ENCODE data around the gene ERCC6L.
"Not testable (repeated sequence)": the region's sequence is repeated elsewhere in the genome, so short reads cannot be mapped to it uniquely, and the experiment has no call there.

The ERCC6L gene

GRCh38 chrX:72240976-72241375, 2.1 kb upstream of the ERCC6L start:
- TF ChIP-seq, protein P1, sequence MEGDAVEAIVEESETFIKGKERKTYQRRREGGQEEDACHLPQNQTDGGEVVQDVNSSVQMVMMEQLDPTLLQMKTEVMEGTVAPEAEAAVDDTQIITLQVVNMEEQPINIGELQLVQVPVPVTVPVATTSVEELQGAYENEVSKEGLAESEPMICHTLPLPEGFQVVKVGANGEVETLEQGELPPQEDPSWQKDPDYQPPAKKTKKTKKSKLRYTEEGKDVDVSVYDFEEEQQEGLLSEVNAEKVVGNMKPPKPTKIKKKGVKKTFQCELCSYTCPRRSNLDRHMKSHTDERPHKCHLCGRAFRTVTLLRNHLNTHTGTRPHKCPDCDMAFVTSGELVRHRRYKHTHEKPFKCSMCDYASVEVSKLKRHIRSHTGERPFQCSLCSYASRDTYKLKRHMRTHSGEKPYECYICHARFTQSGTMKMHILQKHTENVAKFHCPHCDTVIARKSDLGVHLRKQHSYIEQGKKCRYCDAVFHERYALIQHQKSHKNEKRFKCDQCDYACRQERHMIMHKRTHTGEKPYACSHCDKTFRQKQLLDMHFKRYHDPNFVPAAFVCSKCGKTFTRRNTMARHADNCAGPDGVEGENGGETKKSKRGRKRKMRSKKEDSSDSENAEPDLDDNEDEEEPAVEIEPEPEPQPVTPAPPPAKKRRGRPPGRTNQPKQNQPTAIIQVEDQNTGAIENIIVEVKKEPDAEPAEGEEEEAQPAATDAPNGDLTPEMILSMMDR (IDR thresholded peaks at IDR 0.05; ENCODE audit: borderline replicate concordance, control extremely low read depth, extremely low read depth, insufficient read depth, missing control alignments): no peak
- in situ Hi-C loops (cut with MboI; ENCODE audit: low sequenced_read_pairs, unreplicated experiment): no loop called here
- no peak for DNase-seq (ENCODE audit: low spot score)

GRCh38 chrX:72238183-72238582, 644 bp downstream of the ERCC6L start:
- no peak for DNase-seq (ENCODE audit: low spot score)
- in situ Hi-C loops (cut with MboI; ENCODE audit: low sequenced_read_pairs, unreplicated experiment): no loop called here
- TF ChIP-seq, protein P1 (IDR thresholded peaks at IDR 0.05; ENCODE audit: borderline replicate concordance, control extremely low read depth, extremely low read depth, insufficient read depth, missing control alignments): no peak

- in situ Hi-C loops (cut with MboI; ENCODE audit: low sequenced_read_pairs, unreplicated experiment): no loop called here
- TF ChIP-seq, protein P1 (IDR thresholded peaks at IDR 0.05; ENCODE audit: borderline replicate concordance, control extremely low read depth, extremely low read depth, insufficient read depth, missing control alignments): no peak
- no peak for DNase-seq (ENCODE audit: low spot score)
Observed at GRCh38 chrX:72236841-72237240, 2.0 kb downstream of the ERCC6L start.

- in situ Hi-C loops (cut with MboI; ENCODE audit: low sequenced_read_pairs, unreplicated experiment): no loop called here
- TF ChIP-seq, protein P1 (IDR thresholded peaks at IDR 0.05; ENCODE audit: borderline replicate concordance, control extremely low read depth, extremely low read depth, insufficient read depth, missing control alignments): no peak
- DNase-seq (ENCODE audit: low spot score): no peak
Observed at GRCh38 chrX:72230290-72230689, 8.5 kb downstream of the ERCC6L start.

GRCh38 chrX:72220375-72220774, 18.5 kb downstream of the ERCC6L start:
- DNase-seq (ENCODE audit: low spot score); in situ Hi-C loops (cut with MboI; ENCODE audit: low sequenced_read_pairs, unreplicated experiment): not testable (repeated sequence)

- in situ Hi-C loops (cut with MboI; ENCODE audit: low sequenced_read_pairs, unreplicated experiment): no loop called here
- TF ChIP-seq, protein P1 (IDR thresholded peaks at IDR 0.05; ENCODE audit: borderline replicate concordance, control extremely low read depth, extremely low read depth, insufficient read depth, missing control alignments): no peak
- no peak for DNase-seq (ENCODE audit: low spot score)
Observed at GRCh38 chrX:72216973-72217372, 21.9 kb downstream of the ERCC6L start.

DNA sequence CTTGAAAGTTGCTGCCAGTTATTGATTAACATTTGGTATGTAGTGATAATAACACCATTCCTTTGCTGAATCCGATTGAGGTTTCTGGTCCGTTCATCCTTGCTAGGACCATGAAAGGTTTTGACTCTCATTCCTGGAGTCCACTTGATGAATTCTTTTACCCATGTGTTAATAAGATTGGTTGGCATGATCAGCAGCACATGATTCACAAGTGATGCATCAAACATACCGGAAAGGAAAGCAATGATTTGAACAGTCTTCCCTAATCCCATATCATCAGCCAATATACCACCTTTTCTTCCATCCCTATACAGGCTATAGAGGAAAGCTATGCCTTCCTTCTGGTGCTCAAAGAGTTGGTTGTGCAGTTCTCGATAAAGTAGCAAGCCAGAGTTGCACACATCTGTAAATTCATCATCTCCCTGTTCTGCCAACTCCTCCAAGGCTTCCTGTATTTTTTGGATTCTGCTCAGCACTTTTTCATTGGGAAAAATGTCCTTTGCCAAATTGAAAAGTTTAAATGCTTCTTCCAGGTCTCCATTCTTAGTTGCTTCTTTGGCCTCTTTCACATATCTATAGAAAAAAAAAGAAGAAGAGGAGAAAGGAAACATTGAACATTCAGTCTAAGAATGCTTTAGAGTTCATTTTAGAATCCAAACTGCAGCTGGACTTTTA, 30.6 kb downstream of the ERCC6L start:
- DNase-seq (ENCODE audit: low spot score): no peak
- TF ChIP-seq, protein P1 (IDR thresholded peaks at IDR 0.05; ENCODE audit: borderline replicate concordance, control extremely low read depth, extremely low read depth, insufficient read depth, missing control alignments): no peak
- in situ Hi-C loops (cut with MboI; ENCODE audit: low sequenced_read_pairs, unreplicated experiment): no loop called here
